H1 (cell line): ENCODE data around the gene AGR3. TPM values are rescaled to one million over a fixed set of nuclear protein-coding genes. Genes with fewer than 3 reads are reported as not detected.
"Not testable (repeated sequence)": the region's sequence is repeated elsewhere in the genome, so short reads cannot be mapped to it uniquely, and the experiment has no call there.

Source experiments
- CTCF ChIA-PET: fragments of 300-600 bp; sonication (Branson Sonifier 250); formaldehyde crosslinking; loops from one replicate; lab custom pipeline; 2021; ENCODE audit not compliant: partially characterized antibody; lab: Charles Lee
- POLR2A ChIA-PET: fragments of 300-600 bp; sonication (Branson Sonifier 250); formaldehyde crosslinking; loops from one replicate; lab custom pipeline; 2021; ENCODE audit warnings: inconsistent platforms; ENCODE audit not compliant: partially characterized antibody; lab: Charles Lee
- DNase-seq, 2 experiments: peaks; one replicate each; pipeline versions ENCODE4 v3.0.0 to v3.0.0-alpha.2; 2010 to 2022; ENCODE audit warnings: low spot score in 2 of 2, low read depth in 1 of 2, mixed read lengths in 1 of 2
- FAIRE-seq: peaks from 2 replicates; lab custom pipeline; 2011; peaks lifted over from hg19 to GRCh38; lab: Jason Lieb, UNC
- H2AFZ ChIP-seq: 2 replicates; pipeline ENCODE4 v1.8.1; 2012; ENCODE audit warnings: low read length, inconsistent platforms
- H2AK5ac ChIP-seq: 2 replicates; pipeline ENCODE4 v1.6.1; 2013; ENCODE audit warnings: low read depth, low read length
- H2BK120ac ChIP-seq: replicated peaks from 2 replicates; pipeline ENCODE3; 2013; ENCODE audit warnings: low read depth, low read length, inconsistent platforms
- H2BK12ac ChIP-seq: 2 replicates; pipeline ENCODE4 v1.6.1; 2013; ENCODE audit warnings: low read depth, low read length
- H2BK15ac ChIP-seq: 2 replicates; pipeline ENCODE4 v1.6.1; 2013; ENCODE audit warnings: low read length
- H2BK20ac ChIP-seq: 2 replicates; pipeline ENCODE4 v1.6.1; 2013; ENCODE audit warnings: low read length
- H2BK5ac ChIP-seq: 2 replicates; pipeline ENCODE4 v1.6.1; 2013; ENCODE audit warnings: low read depth, low read length
- H3K14ac ChIP-seq: 2 replicates; pipeline ENCODE4 v1.6.1; 2013; ENCODE audit warnings: inconsistent platforms; ENCODE audit not compliant: insufficient read length
- H3K18ac ChIP-seq: 2 replicates; pipeline ENCODE4 v1.6.1; 2013; ENCODE audit warnings: low read length; ENCODE audit errors: extremely low read depth
- H3K23ac ChIP-seq: 2 replicates; pipeline ENCODE4 v1.6.1; 2013; ENCODE audit warnings: inconsistent platforms; ENCODE audit not compliant: insufficient read length
- H3K23me2 ChIP-seq: 2 replicates; pipeline ENCODE4 v1.6.1; 2013; ENCODE audit warnings: low read depth, low read length
- H3K27ac ChIP-seq: 2 replicates; pipeline ENCODE4 v1.6.1; 2011; ENCODE audit warnings: low read depth, low read length, inconsistent platforms
- H3K27me3 ChIP-seq, 4 experiments: replicated peaks in 1 of 4; 1 replicate in 1 of 4; 2 replicates in 3 of 4; pipeline versions ENCODE4 v1.6.1 to v1.8.1; 2011 to 2013; ENCODE audit warnings: low read length in 3 of 4, mild to moderate bottlenecking in 3 of 4, inconsistent platforms in 2 of 4, mixed read lengths in 2 of 4, moderate library complexity in 1 of 4; ENCODE audit not compliant: control insufficient read depth in 3 of 4, insufficient read depth in 3 of 4; ENCODE audit errors: extremely low read depth in 1 of 4
- H3K36me3 ChIP-seq, 4 experiments: 2 replicates each; pipeline versions ENCODE4 v1.6.1 to v1.8.1; 2011 to 2013; ENCODE audit warnings: mild to moderate bottlenecking in 4 of 4, low read length in 3 of 4, moderate library complexity in 2 of 4, control low read depth in 1 of 4, inconsistent platforms in 1 of 4; ENCODE audit not compliant: insufficient read depth in 4 of 4, control insufficient read depth in 2 of 4
- H3K4ac ChIP-seq: replicated peaks from 2 replicates; pipeline ENCODE3; 2013; ENCODE audit warnings: low read length, low read depth, mixed read lengths, inconsistent platforms; ENCODE audit not compliant: insufficient read length
- H3K4me1 ChIP-seq, 4 experiments: replicated peaks in 1 of 4; 1 replicate in 1 of 4; 2 replicates in 3 of 4; pipeline versions ENCODE4 v1.6.1 to v1.8.1; 2011 to 2013; ENCODE audit warnings: low read length in 3 of 4, inconsistent platforms in 2 of 4, mixed read lengths in 1 of 4; ENCODE audit not compliant: insufficient read depth in 4 of 4, control insufficient read depth in 3 of 4
- H3K4me2 ChIP-seq, 2 experiments: 2 replicates each; pipeline versions ENCODE4 v1.6.1 to v1.8.1; 2011 to 2013; ENCODE audit warnings: low read depth in 2 of 2, low read length in 2 of 2, control low read depth in 1 of 2, inconsistent platforms in 1 of 2, mild to moderate bottlenecking in 1 of 2; ENCODE audit not compliant: insufficient read depth in 1 of 2
- H3K4me3 ChIP-seq, 4 experiments: fragments of 200-600, 300-600 bp in 1 of 4; sonication (generic), shearing (Covaris generic), sonication (Bioruptor Twin) in 1 of 4; 2 replicates each; pipeline versions ENCODE4 v1.5.1 to v1.8.1; 2011 to 2016; ENCODE audit warnings: low read length in 4 of 4, low read depth in 3 of 4, control low read depth in 2 of 4, inconsistent platforms in 2 of 4, mild to moderate bottlenecking in 2 of 4, mixed read lengths in 1 of 4, moderate library complexity in 1 of 4; ENCODE audit not compliant: insufficient read depth in 2 of 4; ENCODE audit errors: extremely low read depth in 1 of 4
- H3K56ac ChIP-seq: replicated peaks from 2 replicates; pipeline ENCODE3; 2013; ENCODE audit warnings: low read depth, mild to moderate bottlenecking, mixed read lengths, low read length, inconsistent platforms; ENCODE audit not compliant: insufficient read length
- H3K79me1 ChIP-seq: 2 replicates; pipeline ENCODE4 v1.6.1; 2013; ENCODE audit warnings: low read depth, low read length, control low read depth
- H3K79me2 ChIP-seq, 2 experiments: 2 replicates each; pipeline versions ENCODE4 v1.6.1 to v1.8.1; 2012 to 2013; ENCODE audit warnings: low read length in 2 of 2, mild to moderate bottlenecking in 2 of 2, inconsistent platforms in 1 of 2; ENCODE audit not compliant: insufficient read depth in 2 of 2, control insufficient read depth in 1 of 2
- H3K9ac ChIP-seq, 4 experiments: replicated peaks in 1 of 4; 1 replicate in 1 of 4; 2 replicates in 3 of 4; pipeline versions ENCODE4 v1.6.1 to v1.8.1; 2011 to 2013; ENCODE audit warnings: low read depth in 3 of 4, low read length in 3 of 4, control low read depth in 2 of 4, mild to moderate bottlenecking in 2 of 4, moderate library complexity in 2 of 4, inconsistent platforms in 1 of 4; ENCODE audit errors: extremely low read depth in 1 of 4
- H3K9me3 ChIP-seq, 2 experiments: 2 replicates each; pipeline versions ENCODE4 v1.6.1 to v1.8.1; 2012 to 2013; ENCODE audit warnings: mild to moderate bottlenecking in 2 of 2, moderate library complexity in 2 of 2, control low read depth in 1 of 2, inconsistent platforms in 1 of 2, low read depth in 1 of 2, low read length in 1 of 2, mixed read lengths in 1 of 2; ENCODE audit not compliant: insufficient read depth in 2 of 2
- H4K20me1 ChIP-seq, 2 experiments: replicated peaks in 1 of 2; 2 replicates each; pipeline versions ENCODE3 to v1.8.1; 2011 to 2013; ENCODE audit warnings: inconsistent platforms in 2 of 2, low read length in 2 of 2, mild to moderate bottlenecking in 1 of 2; ENCODE audit not compliant: insufficient read depth in 2 of 2, control insufficient read depth in 1 of 2
- H4K5ac ChIP-seq: 2 replicates; pipeline ENCODE4 v1.6.1; 2013; ENCODE audit warnings: low read length, low read depth, mixed read lengths, inconsistent platforms; ENCODE audit not compliant: insufficient read length
- H4K8ac ChIP-seq: 2 replicates; pipeline ENCODE4 v1.8.0; 2013; ENCODE audit warnings: mild to moderate bottlenecking, moderate library complexity, low read length, inconsistent platforms; ENCODE audit not compliant: insufficient read depth; ENCODE audit errors: extremely low read depth
- H4K91ac ChIP-seq: replicated peaks from 2 replicates; pipeline ENCODE3; 2013; ENCODE audit warnings: low read length, mixed read lengths, inconsistent platforms; ENCODE audit not compliant: insufficient read length
- GTF2F1 ChIP-seq: IDR thresholded peaks from 2 replicates; pipeline ENCODE4 v1.6.1; 2012; ENCODE audit warnings: low read depth, low read length, improper control_type of control experiment, borderline replicate concordance
- SP1 ChIP-seq: IDR thresholded peaks from 2 replicates; pipeline ENCODE4 v1.6.1; 2011; ENCODE audit warnings: low read depth, low read length
- USF2 ChIP-seq: IDR thresholded peaks from 2 replicates; pipeline ENCODE4 v1.6.1; 2011; ENCODE audit warnings: low read length, improper control_type of control experiment
- WGBS, 2 experiments: shearing (Covaris generic) in 1 of 2; methylation state at CpG; one replicate each; pipeline versions ENCODE4 v1.1.6 to v1.1.7; 2013 to 2015; ENCODE audit warnings: low lambda C conversion rate in 2 of 2, mixed read lengths in 2 of 2, inconsistent platforms in 1 of 2, low coverage in 1 of 2, missing lambda C conversion rate in 1 of 2; ENCODE audit not compliant: insufficient replicate concordance in 2 of 2, insufficient coverage in 1 of 2, insufficient read length in 1 of 2; ENCODE audit errors: extremely low coverage in 1 of 2, missing lambda C conversion rate in 1 of 2; 5-methylcytosine and 5-hydroxymethylcytosine counted together
- polyA plus RNA-seq, 7 experiments: library from polyadenylated mRNA; depleted of rRNA in 3 of 7; stranded (reverse) in 5 of 7; unstranded in 2 of 7; fragments of >200 nt in 5 of 7; fragments of 200-250 nt in 2 of 7; gene quantifications; 1 replicate in 5 of 7; 2 replicates in 1 of 7; 4 replicates in 1 of 7; pipeline versions ENCODE4 v1.2.1 to v1.2.3, GENCODE V29; 2011 to 2013; ENCODE audit warnings: missing spikeins in 2 of 7, mixed read lengths in 2 of 7
- total RNA-seq: library from RNA; stranded (reverse); fragmentation: NEBNext Ultra II Directional; extraction: Animal tissue kit (Norgen Biotek cat#: 25700); gene quantifications from 2 replicates; pipeline ENCODE4 v1.2.1, GENCODE V29; 2021

Gene AGR3
- total and polyA plus RNA-seq, 2 of the 8 experiments (the other 6 are each of a cell fraction or from before 2014, with no cell fraction given): not detected

- TF ChIP-seq GTF2F1 (no peak), USF2 (no peak), SP1 (no peak)
Observed at GRCh38 chr7:16867328-16867727, 14.5 kb downstream of the AGR3 start (continued).

- H3K36me3 ChIP-seq, H3K27me3 ChIP-seq: not testable (repeated sequence)
Observed at GRCh38 chr7:16853189-16853588, 28.6 kb downstream of the AGR3 start.

More at GRCh38 chr7:16853189-16853588, 28.6 kb downstream of the AGR3 start:
- H4K91ac ChIP-seq, H3K9me3 ChIP-seq, H4K5ac ChIP-seq, H3K23me2 ChIP-seq, DNase-seq, H2BK15ac ChIP-seq, H3K4me1 ChIP-seq, FAIRE-seq, H2BK120ac ChIP-seq, H3K56ac ChIP-seq, H3K79me2 ChIP-seq, H3K27ac ChIP-seq, H2BK20ac ChIP-seq, H4K20me1 ChIP-seq, H3K79me1 ChIP-seq, H3K4ac ChIP-seq, H2BK12ac ChIP-seq, H4K8ac ChIP-seq, H3K14ac ChIP-seq, H2BK5ac ChIP-seq, H3K23ac ChIP-seq, H3K4me2 ChIP-seq, H3K18ac ChIP-seq, H2AK5ac ChIP-seq, H3K9ac ChIP-seq, POLR2A ChIA-PET, H3K4me3 ChIP-seq: not testable (repeated sequence)
- CTCF ChIA-PET: interaction anchor here (0.6 to 1.1 kb wide), 5 partner anchors 38 to 99 kb away, joined by 3 to 5 read pairs (median 3); no protein-coding TSS in a partner anchor
- H2AFZ ChIP-seq: peak overlapping the region; percentile 6; the same call in 1 of the 2 replicates
- 94% methylated on average over 11 of the region's 11 CpGs; no CpG with 5 or more reads in 1 of the 2 experiments for WGBS, 2 experiments
